Neural progenitor cell (in vitro differentiated cells): ENCODE data around the gene KLHL13.

Experiments
- EZH2 ChIP-seq: fragments of 200-600 bp; sonication (generic); IDR thresholded peaks from 2 replicates; pipeline ENCODE4 v1.6.1; 2017; ENCODE audit warnings: antibody characterized with exemption, mild to moderate bottlenecking, moderate library complexity
- TF ChIP-seq, protein P1 (sequence below): fragments of 200-600 bp; sonication (generic); IDR thresholded peaks from 2 replicates; pipeline ENCODE4 v1.5.1; 2017; ENCODE audit warnings: antibody characterized with exemption, mild to moderate bottlenecking

GRCh38 chrX:118116713-118117550 lies at the start of gene KLHL13:
- TF ChIP-seq, protein P1, sequence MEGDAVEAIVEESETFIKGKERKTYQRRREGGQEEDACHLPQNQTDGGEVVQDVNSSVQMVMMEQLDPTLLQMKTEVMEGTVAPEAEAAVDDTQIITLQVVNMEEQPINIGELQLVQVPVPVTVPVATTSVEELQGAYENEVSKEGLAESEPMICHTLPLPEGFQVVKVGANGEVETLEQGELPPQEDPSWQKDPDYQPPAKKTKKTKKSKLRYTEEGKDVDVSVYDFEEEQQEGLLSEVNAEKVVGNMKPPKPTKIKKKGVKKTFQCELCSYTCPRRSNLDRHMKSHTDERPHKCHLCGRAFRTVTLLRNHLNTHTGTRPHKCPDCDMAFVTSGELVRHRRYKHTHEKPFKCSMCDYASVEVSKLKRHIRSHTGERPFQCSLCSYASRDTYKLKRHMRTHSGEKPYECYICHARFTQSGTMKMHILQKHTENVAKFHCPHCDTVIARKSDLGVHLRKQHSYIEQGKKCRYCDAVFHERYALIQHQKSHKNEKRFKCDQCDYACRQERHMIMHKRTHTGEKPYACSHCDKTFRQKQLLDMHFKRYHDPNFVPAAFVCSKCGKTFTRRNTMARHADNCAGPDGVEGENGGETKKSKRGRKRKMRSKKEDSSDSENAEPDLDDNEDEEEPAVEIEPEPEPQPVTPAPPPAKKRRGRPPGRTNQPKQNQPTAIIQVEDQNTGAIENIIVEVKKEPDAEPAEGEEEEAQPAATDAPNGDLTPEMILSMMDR = no peak
- no peak for TF ChIP-seq EZH2
